ENCODE measurements around the gene CLNK.

The CLNK gene

GRCh38 chr4:10571909-10572308 lies 112.7 kb downstream of the CLNK start:
- FAIRE-seq: no peak

DNA sequence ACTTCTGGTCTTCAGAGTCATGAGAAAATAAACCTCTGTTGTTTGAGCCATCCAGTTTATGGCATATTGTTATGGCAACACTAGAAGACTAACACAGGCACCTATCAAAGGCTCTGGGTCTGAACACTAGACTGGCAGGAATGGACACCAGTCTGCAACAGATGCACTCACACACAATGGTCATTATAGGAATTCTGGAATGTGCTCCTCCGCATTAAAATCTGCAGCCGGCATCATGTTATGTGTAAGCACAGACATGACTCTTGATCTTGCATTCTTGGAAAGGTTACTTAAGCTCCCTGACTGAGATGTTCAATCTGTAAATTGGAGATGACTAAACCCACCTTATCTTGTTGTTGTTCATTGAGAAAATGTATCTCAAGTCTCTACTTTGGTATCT lies 115.1 kb downstream of the CLNK start:
- no peak for FAIRE-seq

DNA sequence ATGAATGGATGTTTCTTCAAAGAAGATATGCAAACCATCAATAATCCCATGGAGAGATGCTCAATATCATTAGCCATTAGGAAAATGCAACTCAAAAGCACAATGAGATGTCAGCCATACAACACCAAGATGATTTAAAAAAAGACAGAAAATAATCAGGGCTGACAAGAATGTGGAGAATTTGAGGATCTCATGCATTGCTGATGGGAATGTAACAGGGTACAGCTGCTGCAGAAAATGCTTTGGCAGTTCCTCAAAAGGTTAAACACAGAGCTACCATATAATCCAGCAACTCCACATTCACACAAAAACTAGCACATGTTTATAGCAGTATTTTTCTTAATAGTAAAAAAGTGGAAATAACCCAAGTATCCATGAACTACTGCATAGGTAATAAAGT lies 116.8 kb downstream of the CLNK start:
- FAIRE-seq: no peak

- no peak for FAIRE-seq
Measured at GRCh38 chr4:10565166-10565780, 119.3 kb downstream of the CLNK start.

DNA sequence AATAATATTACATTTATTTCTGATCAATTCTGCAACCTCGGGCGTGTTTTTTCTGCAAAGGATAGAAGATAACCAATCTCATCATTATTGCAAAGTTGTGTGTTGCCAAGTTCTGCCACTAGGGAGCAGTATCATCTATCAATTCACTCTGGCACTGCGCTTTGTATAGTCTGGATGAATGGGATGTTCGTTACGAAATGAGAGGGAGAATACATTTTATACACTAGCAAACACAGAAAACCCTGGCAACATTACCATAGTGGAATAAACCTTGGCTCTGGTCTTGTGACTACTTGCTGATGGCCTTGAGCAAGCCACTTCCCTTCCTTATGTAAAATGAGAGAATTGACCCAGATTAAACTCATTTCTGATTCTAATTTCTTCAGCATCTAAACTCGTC lies 129.9 kb downstream of the CLNK start:
- FAIRE-seq: peak; percentile 25

DNA sequence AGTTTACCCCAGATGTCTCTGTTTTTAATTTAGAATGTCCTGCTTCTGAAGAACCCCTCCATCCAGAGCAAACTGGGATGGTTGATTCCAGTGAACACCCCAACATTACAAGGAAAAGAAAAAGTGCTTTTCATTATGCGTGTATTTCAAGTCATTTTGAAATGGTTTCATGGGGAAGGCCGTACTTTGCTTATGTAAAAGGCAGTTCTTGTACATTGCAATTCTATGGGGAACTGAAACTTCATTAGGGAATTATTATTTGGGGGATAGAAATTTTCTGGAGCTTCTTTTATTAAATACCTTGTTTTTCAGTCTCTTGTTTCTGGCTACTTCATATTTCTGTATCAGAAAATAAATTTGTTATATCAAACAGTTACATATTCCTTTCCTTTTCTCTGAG lies 130.4 kb downstream of the CLNK start:
- FAIRE-seq: no peak

- no peak for FAIRE-seq
Measured at GRCh38 chr4:10552591-10553280, 131.8 kb downstream of the CLNK start.

GRCh38 chr4:10535912-10536311 lies 148.7 kb downstream of the CLNK start:
- no peak for FAIRE-seq

GRCh38 chr4:10534820-10535219 lies 149.7 kb downstream of the CLNK start:
- FAIRE-seq: no peak

DNA sequence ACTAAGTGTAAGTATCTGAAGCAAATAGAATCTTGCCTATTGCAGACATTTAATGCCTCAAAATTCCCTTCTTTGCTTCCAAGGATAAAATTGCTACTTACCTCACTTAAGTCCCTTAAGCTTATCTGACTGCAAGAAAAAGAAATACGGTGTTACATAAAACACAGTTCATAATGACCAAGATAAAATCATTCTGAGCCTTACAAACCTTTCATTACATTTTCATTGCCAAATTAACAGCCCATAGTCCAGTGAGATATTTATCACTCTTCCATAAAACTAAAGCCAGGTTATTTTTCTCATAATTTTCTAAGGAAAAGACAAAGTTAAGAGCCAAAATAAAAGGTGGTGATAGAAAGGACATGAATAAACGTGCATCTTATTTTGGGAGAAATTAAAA lies 152.4 kb downstream of the CLNK start:
- no peak for FAIRE-seq

DNA sequence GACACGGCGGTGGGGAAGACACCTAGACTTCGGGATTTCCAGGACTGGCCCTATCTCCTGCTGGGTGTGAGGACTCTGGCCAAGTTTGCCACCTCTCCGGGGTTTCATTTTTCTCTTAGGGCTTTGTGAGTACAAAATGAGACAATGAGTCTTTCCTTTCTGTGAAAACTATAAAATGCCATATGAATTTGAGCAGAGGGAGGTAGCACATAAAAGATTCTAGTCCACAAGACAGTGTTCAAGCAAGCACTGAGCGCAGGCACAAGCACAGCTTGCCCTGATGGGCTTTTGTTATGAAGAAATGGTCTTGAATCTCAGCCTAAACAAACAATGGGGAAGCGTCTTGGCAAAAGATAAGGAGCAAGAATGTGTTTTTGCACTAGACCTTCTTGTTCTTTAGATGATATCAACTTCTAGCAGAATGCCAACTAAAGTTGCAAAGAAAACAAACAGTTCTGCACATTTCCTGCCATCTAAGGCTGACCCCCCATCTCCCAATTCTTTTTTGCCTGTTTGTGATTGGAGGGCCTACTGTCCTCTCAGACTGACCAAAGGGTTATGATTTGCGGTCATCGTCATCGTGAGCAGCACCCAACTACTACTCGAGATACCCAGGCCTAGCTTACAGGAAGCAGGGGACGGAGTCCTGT lies 154.3 kb downstream of the CLNK start:
- no peak for FAIRE-seq

GRCh38 chr4:10529291-10530136 lies 155.1 kb downstream of the CLNK start:
- no peak for FAIRE-seq

- FAIRE-seq: no peak
Measured at GRCh38 chr4:10527438-10527837, 157.1 kb downstream of the CLNK start.

DNA sequence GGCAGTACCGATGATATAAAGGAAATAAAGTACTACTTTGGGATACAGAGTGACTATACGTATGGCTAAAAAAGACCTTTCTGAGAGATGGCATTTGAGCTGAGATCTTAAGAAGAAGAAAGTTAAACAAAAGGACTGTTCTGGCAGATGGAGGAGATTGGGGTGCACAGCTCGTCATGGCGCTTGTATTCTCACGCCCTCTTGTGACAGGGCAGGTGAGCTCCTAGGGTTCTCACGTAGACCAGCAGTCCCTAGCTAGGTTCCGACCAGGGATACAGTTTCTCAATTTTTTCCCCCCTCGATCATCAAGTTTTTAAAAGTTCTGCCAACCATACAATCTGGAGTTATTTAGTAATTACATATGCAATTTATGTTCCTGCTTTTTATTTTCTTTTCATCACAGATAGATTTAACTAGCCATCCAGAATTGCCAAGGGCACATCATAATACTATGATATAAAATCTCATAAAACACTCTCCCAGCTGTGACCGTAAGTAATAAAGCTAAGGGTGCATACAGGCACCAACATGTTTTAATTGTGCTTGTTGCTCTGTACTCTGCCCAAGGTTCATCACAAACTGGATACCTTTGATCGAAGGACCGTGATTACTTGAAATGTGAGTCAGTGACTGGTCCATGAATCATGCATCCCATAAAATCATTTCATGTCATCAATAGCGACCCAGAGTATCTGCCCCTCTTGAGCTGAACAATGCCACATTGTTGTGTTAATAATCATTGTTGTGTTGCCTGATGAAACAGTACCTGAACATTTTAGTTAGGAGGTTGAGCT lies 157.9 kb downstream of the CLNK start:
- no peak for FAIRE-seq

DNA sequence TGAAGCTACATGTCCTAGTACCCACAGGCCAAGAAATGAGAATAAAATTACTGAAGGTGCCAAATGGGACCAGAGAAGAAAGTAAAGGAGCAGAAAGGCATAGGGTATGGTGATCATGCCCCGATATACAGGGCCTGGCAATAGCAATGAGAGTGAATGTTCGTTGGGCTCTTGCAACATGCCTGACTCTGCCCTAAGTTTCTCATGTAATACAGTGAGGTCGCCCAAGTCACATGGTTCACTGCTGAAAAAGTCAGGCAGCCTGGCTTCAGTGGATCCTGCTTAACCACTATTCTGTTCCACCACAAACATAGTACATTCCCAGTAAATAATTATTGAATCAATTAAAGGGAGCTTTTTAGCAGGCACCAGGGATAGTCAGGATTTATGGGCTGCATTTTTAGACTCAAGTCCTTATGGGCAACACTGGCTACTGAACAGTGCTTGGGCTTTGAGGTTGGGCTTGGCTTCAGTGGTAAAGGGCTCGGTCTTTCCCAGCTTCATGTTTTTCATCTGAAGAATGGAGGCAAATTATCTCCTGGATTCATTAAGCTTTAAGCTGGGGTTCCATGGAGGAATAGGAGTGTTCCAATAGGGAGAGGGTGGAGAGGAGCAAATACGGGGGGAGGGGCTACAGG lies 160.3 kb downstream of the CLNK start:
- FAIRE-seq: no peak

GRCh38 chr4:10521424-10521823 lies 163.1 kb downstream of the CLNK start:
- FAIRE-seq: no peak

GRCh38 chr4:10509733-10510132 lies 174.8 kb downstream of the CLNK start:
- FAIRE-seq: no peak

DNA sequence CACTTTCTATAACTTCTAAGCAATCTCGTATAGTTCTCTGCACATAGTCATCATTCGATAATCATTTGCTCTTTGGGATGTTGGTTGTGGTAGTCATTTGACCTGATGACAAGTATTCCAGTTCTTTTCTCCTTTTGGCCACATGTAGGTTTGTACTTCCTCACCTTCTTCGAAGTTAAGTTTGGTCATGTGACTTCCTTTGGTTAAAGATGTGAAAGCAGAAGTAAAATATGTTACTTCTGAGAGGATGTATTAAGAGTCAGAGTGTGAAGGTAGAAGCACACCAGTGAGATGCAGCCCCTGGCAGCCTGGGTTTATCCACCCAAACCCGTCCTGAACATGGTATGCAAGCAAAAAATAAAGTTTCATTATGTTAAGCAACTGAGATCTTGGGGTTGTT lies 178.5 kb downstream of the CLNK start:
- no peak for FAIRE-seq

DNA sequence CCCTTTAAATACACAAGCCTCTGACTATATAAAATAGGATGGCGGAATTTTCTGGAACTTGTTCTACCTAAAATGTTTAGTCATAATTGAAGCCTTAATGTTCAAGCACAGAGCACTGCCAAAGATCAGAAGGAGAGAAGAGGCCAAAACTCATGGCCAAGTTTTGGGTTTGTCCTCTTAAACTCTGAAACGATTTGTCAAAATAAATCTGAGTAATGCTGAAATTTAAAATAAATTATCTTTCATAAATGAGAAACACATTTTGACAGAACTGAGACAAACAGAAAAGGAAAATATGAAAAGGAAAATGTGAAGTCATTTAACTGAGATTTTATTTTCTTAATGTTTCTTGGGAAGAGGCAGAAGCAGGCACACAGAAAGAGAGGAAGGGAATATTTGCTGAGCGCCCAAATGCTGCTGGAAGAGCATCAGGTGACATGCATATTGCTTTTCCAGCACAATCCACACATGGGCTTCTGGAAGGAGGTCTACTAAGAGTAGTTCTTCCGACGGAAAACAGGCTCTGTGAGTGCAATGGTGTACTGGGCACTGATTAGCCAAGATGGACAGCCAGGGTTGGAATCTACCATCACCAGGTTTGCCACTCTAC lies 179.9 kb downstream of the CLNK start:
- no peak for FAIRE-seq

DNA sequence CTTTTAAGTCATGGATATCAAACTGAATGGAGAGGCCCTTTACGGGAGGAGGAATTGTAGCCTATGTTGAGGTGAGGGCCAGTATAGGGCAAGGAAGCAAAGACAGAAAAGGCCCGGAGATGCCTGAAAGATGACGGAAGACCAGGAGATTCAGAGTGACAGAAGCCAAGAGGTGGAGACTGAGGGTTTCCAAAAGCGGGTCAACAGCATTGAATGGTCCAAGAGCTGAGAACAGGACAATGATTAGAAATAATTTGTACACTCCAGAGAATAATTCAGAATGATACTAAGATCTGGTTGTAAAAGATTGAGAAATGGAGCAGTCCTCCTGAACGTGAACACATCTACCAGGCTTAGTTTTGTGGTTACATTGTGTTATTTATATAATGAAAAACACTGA lies 181.9 kb downstream of the CLNK start:
- FAIRE-seq: no peak

DNA sequence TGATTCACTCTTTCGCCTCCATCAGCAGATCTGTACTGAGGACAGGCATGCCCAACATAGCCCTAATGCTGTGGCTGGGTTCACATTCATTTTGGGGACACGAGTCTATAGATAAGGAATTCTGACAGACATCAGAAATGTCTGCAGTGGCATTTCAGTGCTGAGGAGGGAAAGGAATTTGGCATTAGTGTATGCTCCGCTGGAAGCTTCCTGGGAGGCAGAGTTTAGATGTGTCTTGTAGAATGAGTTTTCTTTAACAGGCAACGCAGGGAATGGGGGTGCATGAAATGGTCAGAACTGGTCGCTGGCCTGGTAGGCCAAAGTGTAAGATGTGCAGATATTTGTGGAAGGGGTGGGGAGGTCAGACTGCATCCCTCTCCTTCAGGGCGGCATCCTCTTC lies 183.8 kb downstream of the CLNK start:
- FAIRE-seq: no peak

DNA sequence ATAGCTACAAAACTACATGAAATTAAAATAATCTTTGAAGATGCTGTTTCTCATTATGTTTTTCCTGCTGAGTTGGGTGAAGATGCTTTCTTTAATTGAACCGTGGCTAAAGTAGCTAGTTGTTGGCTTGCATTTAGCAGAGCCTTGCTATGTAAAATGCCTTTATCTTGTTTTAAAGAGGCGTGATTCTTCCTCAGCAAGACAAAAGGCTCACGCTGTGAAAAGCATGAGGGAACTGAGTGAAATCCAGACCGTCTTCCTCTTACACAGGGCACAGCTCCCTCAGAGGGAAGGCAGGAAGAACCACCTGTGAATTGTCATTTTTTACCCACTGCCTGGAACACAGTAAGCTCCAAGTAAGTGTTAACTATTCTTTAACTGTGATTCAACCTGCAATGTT lies 188.4 kb downstream of the CLNK start:
- no peak for FAIRE-seq

All from G401.6 (cell line).